OCI-LY3 (cell line): Measurements from ENCODE around the gene MEX3A.

Experiments
- EZH2phosphoT487 ChIP-seq: fragments of 200-600 bp; shearing (Covaris generic); IDR thresholded peaks from 2 replicates; pipeline ENCODE4 v1.6.1; 2018; ENCODE audit warnings: antibody characterized with exemption, mixed run types, low read depth
- TF ChIP-seq, protein P1 (sequence below): fragments of 200-600, 300-600 bp; sonication (generic); IDR thresholded peaks from 2 replicates; pipeline ENCODE4 v1.5.1; 2014; ENCODE audit warnings: antibody characterized with exemption, low read length, low read depth

DNA sequence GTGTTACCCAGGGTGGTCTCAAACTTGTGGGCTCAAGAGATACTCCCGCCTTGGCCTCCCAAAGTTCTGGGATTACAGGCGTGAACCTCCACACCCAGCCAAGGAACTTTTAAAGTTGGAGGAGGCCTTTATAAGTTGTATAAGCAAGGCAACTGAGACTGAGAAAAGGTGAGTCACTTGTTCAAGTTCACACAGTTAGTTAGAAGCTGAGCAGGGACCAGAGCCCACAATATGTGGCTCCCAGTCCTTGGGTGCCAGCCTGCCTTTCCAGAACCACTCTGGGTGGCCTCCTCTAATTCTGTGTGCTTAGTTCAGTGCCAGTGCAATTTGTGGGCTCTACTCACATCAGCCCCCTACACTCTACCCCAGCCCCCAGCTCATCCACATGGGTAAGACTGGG, 17.6 kb downstream of the MEX3A start:
- TF ChIP-seq EZH2phosphoT487: no peak
- TF ChIP-seq, protein P1, sequence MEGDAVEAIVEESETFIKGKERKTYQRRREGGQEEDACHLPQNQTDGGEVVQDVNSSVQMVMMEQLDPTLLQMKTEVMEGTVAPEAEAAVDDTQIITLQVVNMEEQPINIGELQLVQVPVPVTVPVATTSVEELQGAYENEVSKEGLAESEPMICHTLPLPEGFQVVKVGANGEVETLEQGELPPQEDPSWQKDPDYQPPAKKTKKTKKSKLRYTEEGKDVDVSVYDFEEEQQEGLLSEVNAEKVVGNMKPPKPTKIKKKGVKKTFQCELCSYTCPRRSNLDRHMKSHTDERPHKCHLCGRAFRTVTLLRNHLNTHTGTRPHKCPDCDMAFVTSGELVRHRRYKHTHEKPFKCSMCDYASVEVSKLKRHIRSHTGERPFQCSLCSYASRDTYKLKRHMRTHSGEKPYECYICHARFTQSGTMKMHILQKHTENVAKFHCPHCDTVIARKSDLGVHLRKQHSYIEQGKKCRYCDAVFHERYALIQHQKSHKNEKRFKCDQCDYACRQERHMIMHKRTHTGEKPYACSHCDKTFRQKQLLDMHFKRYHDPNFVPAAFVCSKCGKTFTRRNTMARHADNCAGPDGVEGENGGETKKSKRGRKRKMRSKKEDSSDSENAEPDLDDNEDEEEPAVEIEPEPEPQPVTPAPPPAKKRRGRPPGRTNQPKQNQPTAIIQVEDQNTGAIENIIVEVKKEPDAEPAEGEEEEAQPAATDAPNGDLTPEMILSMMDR: no peak
